Ovary (tissue), 9 donors: ENCODE results near the gene COL4A1. TPM values are rescaled to one million over a fixed set of nuclear protein-coding genes. Genes with fewer than 3 reads are reported as not detected.

Experiments used
- DNase-seq, 5 donors: peaks; one replicate each; pipeline ENCODE4 v3.0.0-alpha.2; 2019 to 2020
- H3K27ac ChIP-seq, 2 donors: fragments of 200-600 bp; one replicate each; pipeline versions ENCODE4 v1.5.1 to v1.8.0; 2019 to 2022
- H3K27me3 ChIP-seq: fragments of 200-600 bp; one replicate; pipeline ENCODE4 v1.8.0; 2022
- H3K36me3 ChIP-seq: fragments of 200-600 bp; sonication (generic); one replicate; pipeline ENCODE4 v1.5.1; 2019
- H3K4me1 ChIP-seq: one replicate; pipeline ENCODE4 v1.8.1; 2013; ENCODE audit warnings: mild to moderate bottlenecking, moderate library complexity; ENCODE audit not compliant: insufficient read depth
- H3K4me3 ChIP-seq: fragments of 200-600 bp; sonication (generic); one replicate; pipeline ENCODE4 v1.5.1; 2017
- H3K9me3 ChIP-seq, 2 donors: fragments of 200-600 bp in 1 of 2; sonication (generic) in 1 of 2; one replicate each; pipeline versions ENCODE4 v1.5.1 to v1.8.1; 2013 to 2019; ENCODE audit warnings: mild to moderate bottlenecking in 1 of 2, moderate library complexity in 1 of 2
- CTCF ChIP-seq, 3 donors: fragments of 450-650 bp in 2 of 3; fragments of 200-600 bp in 1 of 3; IDR thresholded peaks; one replicate each; pipeline versions ENCODE4 v1.5.1 to v1.8.0; 2016 to 2022; ENCODE audit warnings: antibody characterized with exemption in 3 of 3, mild to moderate bottlenecking in 1 of 3
- EP300 ChIP-seq: sonication (generic); formaldehyde crosslinking; IDR thresholded peaks from one replicate; pipeline ENCODE4 v1.6.1; 2017; ENCODE audit warnings: antibody characterized with exemption
- POLR2A ChIP-seq: fragments of 450-650 bp; IDR thresholded peaks from one replicate; pipeline ENCODE4 v1.6.1; 2017; ENCODE audit warnings: antibody characterized with exemption, mild to moderate bottlenecking, moderate library complexity
- WGBS, 3 donors: extraction: QIAGEN DNeasy Blood & Tissue Kit in 1 of 3; methylation state at CpG; one replicate each; pipeline versions ENCODE4 v1.1.5 to v1.1.7; 2013 to 2017; 5-methylcytosine and 5-hydroxymethylcytosine counted together
- intact Hi-C, 4 donors: fragments of 100-400 bp; cut with DNase I; formaldehyde crosslinking; loops; one replicate each; pipeline versions ENCODE4 v1.11.0 to v1.15.1; 2022 to 2023
- polyA plus RNA-seq, 2 donors: library from polyadenylated mRNA; stranded (reverse); fragments of 200-250 nt in 1 of 2; fragments of 350-450 nt in 1 of 2; fragmentation: Illumina TruSeq in 1 of 2; extraction: RNeasy Lipid Tissue Mini Kit (QIAGEN cat#74804) in 1 of 2; gene quantifications; one replicate each; pipeline ENCODE4 v1.2.3, GENCODE V29; 2013 to 2014
- total RNA-seq, 7 donors: library from RNA; depleted of rRNA in 2 of 7; stranded (reverse); fragments of >200 nt in 2 of 7; fragmentation: NEBNext Ultra II Directional in 3 of 7; extraction: Animal tissue kit (Norgen Biotek cat#: 25700) in 3 of 7; gene quantifications; one replicate each; pipeline versions ENCODE4 v1.1.0 to v1.2.4, GENCODE V29; 2016 to 2023
- donor health status: DM: no; HTN: no; CAD: no; lungs with moderate emphysema.
- donor health status: DM: no; HTN: no; CAD: no.
- donor health status: Bipolar disorder and iron deficiency.
- donor health status: DM: yes; HTN: yes; CAD: no.
- donor health status: DM: no; HTN: no; CAD: no.
- donor health status: DM: yes; HTN: yes; CAD: no.

The COL4A1 gene
- total and polyA plus RNA-seq, 9 donors = 42.3 to 421 (median 87.5) TPM

DNA sequence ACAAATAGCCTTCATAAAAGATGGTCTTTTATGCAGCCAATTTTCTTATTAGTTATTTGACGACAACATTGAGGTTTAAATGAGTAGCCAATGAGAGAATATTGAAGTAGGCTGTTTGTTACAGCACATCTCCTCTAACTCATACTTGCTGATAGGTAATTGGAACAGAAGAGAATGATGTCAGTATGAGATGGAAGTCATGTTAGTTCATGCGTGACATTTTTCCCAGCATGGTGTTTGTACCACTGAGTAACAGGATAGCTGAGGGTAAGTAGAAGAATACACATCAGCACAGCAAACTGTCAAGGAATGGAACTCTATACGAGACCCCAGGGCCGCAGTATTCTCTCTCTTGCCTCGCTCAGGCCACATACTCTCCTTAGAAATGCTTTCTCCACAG is 37.4 kb upstream of the COL4A1 start:
- Histone ChIP-seq H3K4me3 (no peak overlapping the region), H3K9me3 (no peaks in the 10 kb centered on the region), H3K27ac (no peak overlapping the region), H3K36me3 (no peaks in the 10 kb centered on the region), H3K4me1 (peaks cover 12% of the 10 kb centered on the region), H3K27me3 (no peaks in the 10 kb centered on the region)
- intact Hi-C loops = loop anchor here in 3 of 4 donors (5.0 to 10.0 kb wide), 3 partner anchors 33 to 68 kb away; no protein-coding TSS in a partner anchor
- TF ChIP-seq POLR2A = no peak
- TF ChIP-seq CTCF (IDR thresholded peaks at IDR 0.05) = no peak
- TF ChIP-seq EP300 = no peak
- 92 to 97% (median 94%) methylated on average over 5 of the region's 5 CpGs for whole genome bisulfite sequencing, 3 donors
- no peak for DNase-seq

DNA sequence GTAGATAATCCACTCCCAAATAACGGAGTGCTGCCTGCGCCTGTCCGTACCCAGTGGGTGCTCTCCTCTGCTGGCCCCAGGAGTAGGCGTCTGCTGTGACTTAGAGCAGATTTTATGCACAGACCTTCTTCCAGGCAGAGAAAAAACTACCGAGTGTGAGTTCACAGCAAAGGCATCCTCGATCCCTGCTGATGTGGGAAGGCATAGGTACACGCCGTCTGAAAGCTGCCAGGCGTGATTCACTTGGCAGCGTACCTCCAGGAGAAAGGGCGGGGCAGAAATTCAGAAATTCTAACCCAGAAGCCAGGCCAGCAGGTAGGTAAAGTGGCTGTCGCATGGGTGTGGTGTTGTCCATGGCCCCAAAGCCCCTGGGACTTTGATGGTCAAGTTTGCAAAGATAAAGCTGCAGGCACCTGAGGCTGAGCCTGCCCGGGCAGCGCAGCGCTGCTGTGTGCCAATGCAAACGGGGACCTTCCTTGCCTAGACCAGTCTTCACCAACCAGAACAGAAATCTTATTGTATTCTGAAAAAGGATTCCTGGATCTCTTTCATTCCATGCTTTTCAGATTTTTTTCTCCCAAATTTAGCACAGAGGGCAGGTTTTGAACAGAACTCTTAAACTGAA is 36.4 kb upstream of the COL4A1 start:
- Histone ChIP-seq H3K27me3 (no peaks in the 10 kb centered on the region), H3K9me3 (no peaks in the 10 kb centered on the region), H3K27ac (no peak overlapping the region), H3K36me3 (no peaks in the 10 kb centered on the region), H3K4me3 (no peak overlapping the region), H3K4me1 (peaks cover 16% of the 10 kb centered on the region)
- WGBS, 3 donors = 86 to 95% (median 93%) methylated on average over 16 of the region's 16 CpGs
- DNase-seq = no peak
- intact Hi-C loops = loop anchor here in 3 of 4 donors (5.0 to 10.0 kb wide), 3 partner anchors 34 to 69 kb away; no protein-coding TSS in a partner anchor
- TF ChIP-seq EP300 (no peak), CTCF (IDR thresholded peaks at IDR 0.05) (no peak), POLR2A (no peak)

DNA sequence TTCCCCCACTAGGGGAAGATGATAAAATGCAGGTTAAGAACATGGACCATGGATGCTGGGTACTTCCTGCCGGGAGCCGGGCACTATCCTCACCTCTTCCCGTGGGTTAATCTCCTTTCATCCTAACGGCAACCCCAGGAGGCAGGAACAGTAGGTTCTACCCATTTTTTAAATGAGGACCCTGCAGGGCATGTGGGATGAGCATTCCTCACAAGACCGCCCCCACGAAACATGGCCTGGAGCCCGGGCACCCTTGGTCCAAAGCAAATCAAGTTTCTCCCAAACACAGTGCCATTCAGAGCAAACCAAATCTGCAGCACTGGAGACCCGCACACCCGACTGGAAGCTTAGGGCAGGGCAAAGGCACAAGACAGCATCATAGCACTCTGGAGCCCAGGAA is 35.5 kb upstream of the COL4A1 start:
- Histone ChIP-seq H3K27ac (peak overlapping the region in 1 of 2 donors; percentile 86), H3K36me3 (no peaks in the 10 kb centered on the region), H3K4me3 (no peak overlapping the region), H3K9me3 (no peaks in the 10 kb centered on the region), H3K4me1 (peaks cover 18% of the 10 kb centered on the region), H3K27me3 (no peaks in the 10 kb centered on the region)
- TF ChIP-seq POLR2A (no peak), CTCF (IDR thresholded peaks at IDR 0.05) (no peak), EP300 (no peak)
- WGBS, 3 donors = 81 to 91% (median 91%) methylated on average over 9 of the region's 9 CpGs
- DNase-seq = no peak
- intact Hi-C loops = loop anchor here in 3 of 4 donors (5.0 to 10.0 kb wide), 3 partner anchors 35 to 70 kb away; no protein-coding TSS in a partner anchor

- no peak overlapping the region for H3K4me3 ChIP-seq
- TF ChIP-seq CTCF (IDR thresholded peaks at IDR 0.05) (no peak), POLR2A (no peak), EP300 (no peak)
- no peaks in the 10 kb centered on the region for H3K27me3 ChIP-seq
- peak overlapping the region; percentile 73 to 86 for H3K27ac ChIP-seq
- WGBS, 3 donors = 11 to 23% (median 16%) methylated on average over 14 of the region's 14 CpGs
- intact Hi-C loops = loop anchor here in 3 of 4 donors (5.0 to 10.0 kb wide), 3 partner anchors 36 to 71 kb away; no protein-coding TSS in a partner anchor
- H3K9me3 ChIP-seq = no peaks in the 10 kb centered on the region
- no peaks in the 10 kb centered on the region for H3K36me3 ChIP-seq
- peaks cover 23% of the 10 kb centered on the region for H3K4me1 ChIP-seq
- DNase-seq = peak in 4 of 5 donors; percentile 41 to 70 (median 58)
Observed at GRCh38 chr13:110341445-110342244, 34.7 kb upstream of the COL4A1 start.
